HFF-Myc (cell line): Measurements from ENCODE around the gene PEX10.

Experiments
- DNase-seq: peaks from one replicate; pipeline ENCODE4 v3.0.0-alpha.2; 2011; ENCODE audit warnings: low read depth; ENCODE audit errors: extremely low read depth
- H3K4me3 ChIP-seq: replicated peaks from 2 replicates; pipeline ENCODE4 v1.5.1; 2011; ENCODE audit warnings: low read depth, mild to moderate bottlenecking, control low read depth, low read length
- CTCF ChIP-seq: IDR thresholded peaks from 2 replicates; pipeline ENCODE4 v1.5.1; 2012; ENCODE audit warnings: mild to moderate bottlenecking, low read depth, low read length, control low read depth; ENCODE audit errors: missing control alignments

PEX10 gene

DNA sequence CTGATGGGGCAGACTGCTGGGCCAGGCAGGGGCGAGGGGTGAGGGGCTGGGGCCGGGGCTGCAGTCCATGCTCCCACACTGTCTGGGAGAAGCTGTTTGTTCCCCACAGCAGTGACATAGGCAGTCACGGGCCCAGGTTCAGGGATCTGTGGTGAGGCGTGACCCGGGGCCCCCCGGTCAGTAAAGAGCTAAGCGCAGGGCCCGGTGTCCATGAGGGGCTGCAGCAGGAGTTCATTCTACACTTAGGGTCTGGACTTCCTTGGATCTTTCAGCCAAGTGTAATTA is 4.4 kb downstream of the PEX10 start:
- no peak for DNase-seq
- TF ChIP-seq CTCF, result no peak
- H3K4me3 ChIP-seq, result no peak overlapping the region

DNA sequence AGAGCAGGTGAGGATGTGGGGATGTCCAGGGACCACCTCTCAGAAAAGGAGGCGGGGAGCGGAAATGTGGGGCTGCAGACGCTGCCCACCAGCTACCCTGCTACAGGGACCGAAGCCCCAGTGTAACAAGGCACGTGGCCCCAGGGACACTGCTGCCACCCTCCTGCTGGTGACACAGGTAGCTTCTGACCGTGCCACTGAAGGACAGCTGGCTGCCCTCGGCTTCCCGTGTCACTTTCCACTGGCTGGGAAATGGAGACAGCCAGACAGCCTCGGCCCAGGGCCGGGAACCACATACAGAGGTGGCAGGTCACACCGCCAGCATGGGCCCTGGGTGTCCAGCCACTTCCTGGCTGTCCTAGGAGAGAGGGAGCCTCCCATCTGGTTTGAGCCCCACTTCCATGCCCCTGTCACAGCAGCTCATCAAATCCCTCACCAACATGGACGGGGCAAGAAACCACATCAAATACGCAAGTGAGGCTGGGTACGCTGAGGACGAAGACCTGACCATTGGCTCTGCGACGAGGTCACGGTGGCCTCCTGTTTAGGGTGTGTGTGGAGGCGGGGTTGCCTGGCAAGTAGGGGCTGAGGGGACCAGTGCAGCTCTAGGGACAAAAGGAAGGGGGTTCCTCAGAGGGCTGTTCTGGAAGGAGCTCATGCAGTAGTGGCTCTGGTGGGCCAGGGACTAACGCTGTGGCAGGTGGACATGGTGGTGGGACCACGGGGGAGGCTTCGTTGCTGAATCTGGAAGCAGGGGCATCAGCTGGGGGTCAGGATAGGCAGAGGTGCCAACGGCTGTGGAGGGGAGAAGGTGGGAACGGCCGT is 5.0 kb downstream of the PEX10 start:
- no peak overlapping the region for H3K4me3 ChIP-seq
- no peak for DNase-seq
- TF ChIP-seq CTCF, result no peak

DNA sequence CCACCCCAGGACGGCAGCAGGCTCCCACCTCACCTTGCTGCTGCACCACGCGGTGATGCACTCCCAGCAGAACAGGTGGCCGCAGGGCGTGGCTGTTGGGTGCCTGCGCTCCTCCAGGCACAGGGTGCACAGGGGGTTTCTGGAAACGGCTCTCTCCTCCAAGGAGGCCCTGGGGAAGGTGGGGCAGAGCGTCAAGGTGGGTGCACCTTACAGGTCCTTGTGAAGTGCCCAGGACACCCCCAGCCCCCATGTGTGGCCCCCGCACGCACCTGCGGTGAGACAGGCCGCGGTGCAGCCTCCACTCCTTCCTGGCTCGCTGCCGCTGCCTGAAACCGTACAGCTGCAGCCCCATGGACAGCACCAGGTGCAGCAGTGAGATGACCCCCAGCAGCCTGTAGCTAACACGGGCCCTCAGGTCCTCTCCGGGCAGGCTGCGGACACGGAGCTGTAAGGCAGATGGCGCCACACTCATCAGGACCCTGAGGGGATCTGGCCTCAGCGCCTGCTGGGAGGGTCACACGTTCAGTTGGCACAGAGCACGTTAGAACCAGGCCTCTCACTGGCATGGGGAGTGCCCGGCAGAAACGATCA is 5.8 kb downstream of the PEX10 start:
- no peak overlapping the region for H3K4me3 ChIP-seq
- TF ChIP-seq CTCF, result no peak
- no peak for DNase-seq

DNA sequence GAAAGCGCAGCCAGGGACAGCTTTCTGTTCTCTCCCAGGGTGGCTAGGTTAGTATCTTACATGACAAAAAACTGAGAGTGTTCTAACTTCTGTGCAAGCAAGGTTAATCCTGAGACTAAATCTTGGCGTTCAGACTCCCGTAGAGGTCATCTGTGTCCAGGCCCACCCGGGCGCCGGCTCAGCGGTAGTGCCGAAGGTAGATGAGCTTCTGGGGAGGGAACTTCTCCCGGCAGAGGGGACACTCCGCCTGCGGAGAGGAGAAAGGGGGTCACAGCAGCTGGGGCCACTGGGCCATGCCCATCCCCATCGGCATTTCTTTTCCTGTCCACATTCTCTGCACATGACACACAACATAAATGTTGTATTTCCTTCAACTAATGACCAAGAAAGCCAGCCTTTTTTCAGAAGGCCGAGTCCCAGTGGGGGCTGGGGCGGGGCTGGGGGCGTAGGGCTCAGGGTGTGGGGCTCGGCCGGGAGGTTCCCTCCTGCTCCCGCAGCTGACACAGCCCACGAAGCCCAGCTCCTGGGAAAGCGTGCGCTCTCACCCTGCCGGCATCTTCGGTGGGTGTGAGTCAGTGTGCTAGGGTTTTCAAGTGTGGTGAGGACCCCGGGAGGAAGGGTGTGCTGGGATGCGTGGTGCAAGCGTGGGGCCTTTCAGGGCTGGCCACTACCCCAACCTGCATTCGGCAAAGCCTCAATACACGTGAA is 6.6 kb downstream of the PEX10 start:
- TF ChIP-seq CTCF, result no peak
- DNase-seq, result no peak

DNA sequence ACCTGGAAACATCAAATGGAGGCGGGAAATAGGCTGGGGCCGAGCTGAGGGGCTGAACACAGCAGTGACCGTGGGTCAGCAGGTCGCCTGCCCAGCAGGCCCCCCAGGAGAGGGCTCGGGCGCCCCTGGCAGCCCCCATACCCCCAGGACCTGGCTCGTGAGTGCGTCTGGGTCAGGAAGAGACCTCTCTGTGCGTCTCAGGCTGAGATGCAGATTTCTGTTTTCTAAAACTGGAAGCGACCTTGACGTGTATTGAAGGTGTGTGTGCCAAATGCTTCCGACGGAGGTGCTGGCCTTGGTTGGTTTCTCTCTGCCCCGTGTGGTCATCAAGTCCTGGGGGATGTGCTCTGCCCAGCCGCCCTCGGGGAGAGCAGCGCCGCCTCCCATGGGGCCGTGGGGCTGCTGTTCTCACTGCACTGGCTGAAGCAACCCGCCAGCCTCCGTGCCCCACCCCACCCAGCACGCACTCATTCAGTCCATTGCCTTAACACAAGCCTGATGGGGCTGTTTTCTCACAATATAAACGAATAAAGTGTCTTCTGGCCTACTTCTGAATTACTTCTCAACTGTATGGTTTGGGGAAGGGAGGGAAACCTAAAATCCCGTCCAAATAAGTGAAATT is 7.4 kb downstream of the PEX10 start:
- no peak for TF ChIP-seq CTCF
- no peak for DNase-seq
- no peak overlapping the region for H3K4me3 ChIP-seq

More for the DNA sequence above, 6.6 kb downstream of the PEX10 start:
- no peak overlapping the region for H3K4me3 ChIP-seq

GRCh38 chr1:2404142-2404889 is 8.0 kb downstream of the PEX10 start:
- TF ChIP-seq CTCF, result no peak
- no peak for DNase-seq
- no peak overlapping the region for H3K4me3 ChIP-seq
